ENCODE results near the gene OR9G4. TPM values are rescaled to one million over a fixed set of nuclear protein-coding genes. Genes with fewer than 3 reads are reported as not detected.
A peak's percentile ranks its signal among the peaks of the same experiment; 100 is the strongest.

The OR9G4 gene
- total RNA-seq (2014; rRNA removed; shearing (Covaris generic)): not detected in 2 replicates

GRCh38 chr11:56748597-56748996 is at the start of gene OR9G4:
OR9G4 (minus strand) TSS chr11:56748697; CDS start chr11:56743766, 4,931 bp downstream.
- Histone ChIP-seq H3K4me3 (ENCODE audit: insufficient read depth, low read depth, low read length) (no peak within 1 kb of the TSS), H3K27me3 (ENCODE audit: control insufficient read depth, insufficient read depth, low read length) (no peaks in the 10 kb centered on the region), H3K36me3 (replicated peaks; ENCODE audit: control insufficient read depth, insufficient read depth, low read length) (no peaks in the 10 kb centered on the region)
- no peak for DNase-seq

DNA sequence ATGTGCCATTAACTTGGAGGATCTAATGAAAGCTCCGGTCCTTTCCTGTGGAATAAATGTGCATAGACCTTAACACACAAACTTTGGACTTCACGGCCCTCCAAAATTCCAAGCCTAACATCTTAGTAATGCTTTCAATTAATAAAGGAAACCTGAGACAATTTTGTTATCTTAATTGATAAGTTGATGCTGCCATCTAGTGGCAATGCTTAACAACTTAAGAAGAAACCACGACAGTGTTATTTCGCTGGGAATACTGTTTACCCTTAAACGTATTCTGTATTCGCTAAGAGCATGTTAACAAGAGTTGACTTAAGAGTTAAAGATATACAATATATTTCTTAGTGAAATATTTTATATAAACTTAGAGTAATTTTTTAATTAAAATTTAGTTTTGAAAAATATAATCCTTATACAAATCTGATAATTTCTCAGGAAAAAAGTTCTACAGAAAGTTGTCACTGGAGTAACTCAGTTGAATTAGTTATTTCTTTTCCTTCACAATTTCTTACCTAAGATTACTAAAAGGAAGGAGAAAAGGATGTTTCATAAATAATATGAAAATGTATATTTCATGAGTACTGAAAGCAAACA is 35.0 kb upstream of the OR9G4 start:
- Histone ChIP-seq H3K27me3 (ENCODE audit: control insufficient read depth, insufficient read depth, low read length) (no peaks in the 10 kb centered on the region), H3K36me3 (replicated peaks; ENCODE audit: control insufficient read depth, insufficient read depth, low read length) (no peaks in the 10 kb centered on the region), H3K4me3 (ENCODE audit: insufficient read depth, low read depth, low read length) (no peak overlapping the region)
- peak; percentile 2 for DNase-seq

DNA sequence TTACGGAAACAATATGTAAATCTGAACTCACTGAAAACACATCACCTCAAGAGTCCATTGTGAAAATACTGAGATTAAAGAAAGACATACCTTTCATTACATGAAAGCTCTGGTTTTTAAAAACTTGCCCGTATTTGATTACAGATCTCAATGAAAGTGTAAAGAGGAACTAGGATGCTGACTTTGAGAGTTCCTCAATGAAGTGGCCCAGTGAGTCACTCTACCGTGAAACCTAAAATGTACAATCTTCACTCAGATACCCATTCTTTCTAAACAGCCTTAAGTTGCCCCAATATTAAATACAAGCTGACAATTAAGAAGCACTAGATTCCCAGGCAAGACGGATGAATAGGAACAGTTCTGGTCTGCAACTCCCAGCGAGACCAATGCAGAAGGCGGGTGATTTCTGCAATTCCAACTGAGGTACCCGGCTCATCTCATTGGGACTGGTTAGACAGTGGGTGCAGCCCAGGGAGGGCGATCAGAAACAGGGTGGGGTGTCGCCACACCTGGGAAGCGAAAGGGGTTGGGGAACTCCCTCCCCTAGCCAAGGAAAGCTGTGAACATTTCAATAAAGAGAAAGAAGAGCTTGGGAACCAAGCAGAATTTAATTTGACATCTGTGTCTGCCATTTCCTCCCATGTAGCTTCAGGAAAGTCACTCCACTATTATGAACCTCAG is 33.8 kb upstream of the OR9G4 start:
- DNase-seq: no peak
- no peak overlapping the region for H3K4me3 ChIP-seq (ENCODE audit: insufficient read depth, low read depth, low read length)
- no peaks in the 10 kb centered on the region for H3K36me3 ChIP-seq (replicated peaks; ENCODE audit: control insufficient read depth, insufficient read depth, low read length)
- H3K27me3 ChIP-seq (ENCODE audit: control insufficient read depth, insufficient read depth, low read length): no peaks in the 10 kb centered on the region

DNA sequence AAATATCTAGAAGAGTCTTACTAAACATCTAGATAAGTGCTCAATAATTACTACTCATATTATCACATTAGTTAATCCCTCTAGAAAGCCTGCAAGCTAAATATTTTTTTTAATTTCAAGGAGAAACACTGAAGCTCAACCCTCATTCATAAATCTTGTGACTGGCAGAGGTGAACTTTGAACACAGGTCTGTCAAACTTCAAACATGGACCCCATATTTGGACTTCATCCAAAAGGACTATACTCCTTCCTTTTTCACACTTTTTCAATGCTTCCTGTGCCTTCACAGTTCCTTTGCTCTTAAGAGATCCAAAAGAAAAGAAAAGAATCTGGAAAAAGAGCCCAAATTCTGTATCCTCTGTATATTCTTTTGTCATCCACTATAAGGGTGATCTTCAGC is 28.3 kb upstream of the OR9G4 start:
- Histone ChIP-seq H3K4me3 (ENCODE audit: insufficient read depth, low read depth, low read length) (no peak overlapping the region), H3K27me3 (ENCODE audit: control insufficient read depth, insufficient read depth, low read length) (no peaks in the 10 kb centered on the region), H3K36me3 (replicated peaks; ENCODE audit: control insufficient read depth, insufficient read depth, low read length) (no peaks in the 10 kb centered on the region)
- DNase-seq: no peak

- no peaks in the 10 kb centered on the region for H3K27me3 ChIP-seq (ENCODE audit: control insufficient read depth, insufficient read depth, low read length)
- DNase-seq: no peak
- H3K36me3 ChIP-seq (replicated peaks; ENCODE audit: control insufficient read depth, insufficient read depth, low read length): no peaks in the 10 kb centered on the region
- H3K4me3 ChIP-seq (ENCODE audit: insufficient read depth, low read depth, low read length): no peak overlapping the region
These were observed 16.5 kb upstream of the OR9G4 start for GRCh38 chr11:56764976-56765375.

GRCh38 chr11:56751480-56751879 is 3.0 kb upstream of the OR9G4 start:
- DNase-seq: no peak
- Histone ChIP-seq H3K36me3 (replicated peaks; ENCODE audit: control insufficient read depth, insufficient read depth, low read length) (no peaks in the 10 kb centered on the region), H3K4me3 (ENCODE audit: insufficient read depth, low read depth, low read length) (no peak overlapping the region), H3K27me3 (ENCODE audit: control insufficient read depth, insufficient read depth, low read length) (no peaks in the 10 kb centered on the region)

DNA sequence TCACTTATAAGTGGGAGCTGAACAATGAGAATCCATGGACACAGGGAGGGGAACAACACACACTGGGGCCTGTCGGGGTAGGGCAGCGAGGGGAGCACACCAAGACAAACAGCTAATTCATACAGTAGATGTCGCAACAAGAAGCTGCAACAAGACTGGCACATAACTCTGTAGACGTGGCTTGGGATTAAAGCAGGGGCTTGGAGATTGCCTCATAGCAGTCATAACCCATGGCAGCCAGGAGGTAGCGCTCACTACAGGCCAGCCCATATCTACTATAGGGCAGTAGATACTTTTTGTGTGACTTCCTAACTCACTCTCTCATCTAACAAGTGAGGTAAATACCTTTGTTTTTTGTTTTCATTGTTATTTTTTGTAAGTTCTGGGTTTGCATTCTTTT is 1.7 kb upstream of the OR9G4 start:
- no peaks in the 10 kb centered on the region for H3K27me3 ChIP-seq (ENCODE audit: control insufficient read depth, insufficient read depth, low read length)
- H3K36me3 ChIP-seq (replicated peaks; ENCODE audit: control insufficient read depth, insufficient read depth, low read length): no peaks in the 10 kb centered on the region
- DNase-seq: peak; percentile 10
- no peak overlapping the region for H3K4me3 ChIP-seq (ENCODE audit: insufficient read depth, low read depth, low read length)

DNA sequence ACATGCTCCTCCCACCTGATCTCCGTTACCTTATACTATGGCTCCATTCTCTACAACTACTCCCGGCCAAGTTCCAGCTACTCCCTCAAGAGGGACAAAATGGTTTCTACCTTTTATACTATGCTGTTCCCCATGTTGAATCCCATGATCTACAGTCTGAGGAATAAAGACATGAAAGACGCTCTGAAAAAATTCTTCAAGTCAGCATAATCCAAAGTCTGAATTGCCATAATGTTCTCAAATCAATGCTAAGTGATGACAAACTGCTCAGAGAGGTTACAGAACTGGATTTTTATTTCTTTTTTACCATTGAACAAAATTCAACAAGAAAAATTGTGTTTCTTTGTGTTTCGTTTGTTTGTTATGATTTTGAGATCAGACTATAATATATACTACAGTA is 7.6 kb downstream of the OR9G4 start:
- H3K4me3 ChIP-seq (ENCODE audit: insufficient read depth, low read depth, low read length): no peak overlapping the region
- no peaks in the 10 kb centered on the region for H3K27me3 ChIP-seq (ENCODE audit: control insufficient read depth, insufficient read depth, low read length)
- no peak for DNase-seq
- H3K36me3 ChIP-seq (replicated peaks; ENCODE audit: control insufficient read depth, insufficient read depth, low read length): no peaks in the 10 kb centered on the region

- Histone ChIP-seq H3K4me3 (ENCODE audit: insufficient read depth, low read depth, low read length) (no peak overlapping the region), H3K27me3 (ENCODE audit: control insufficient read depth, insufficient read depth, low read length) (no peaks in the 10 kb centered on the region), H3K36me3 (replicated peaks; ENCODE audit: control insufficient read depth, insufficient read depth, low read length) (no peaks in the 10 kb centered on the region)
- DNase-seq: no peak
These were observed 8.4 kb downstream of the OR9G4 start for GRCh38 chr11:56740107-56740506.

DNA sequence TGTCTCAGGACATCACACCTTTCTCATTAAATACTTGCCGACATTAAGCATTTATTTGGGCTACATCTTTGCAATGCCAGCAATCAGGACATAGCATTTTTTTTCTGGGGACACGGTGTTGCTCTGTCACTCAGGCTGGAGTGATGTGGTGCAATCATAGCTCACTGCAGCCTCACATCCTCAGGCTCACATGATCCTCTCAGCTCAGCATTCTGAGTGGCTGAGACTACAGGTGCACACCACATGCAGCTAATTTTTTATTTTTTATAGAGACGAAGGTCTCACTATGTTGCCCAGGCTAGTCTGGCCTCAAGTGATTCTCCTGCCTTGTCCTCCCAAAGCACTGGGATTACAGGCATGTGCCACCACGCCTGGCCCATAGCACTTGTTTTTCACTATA is 28.0 kb downstream of the OR9G4 start:
- no peak for DNase-seq
- Histone ChIP-seq H3K27me3 (ENCODE audit: control insufficient read depth, insufficient read depth, low read length) (no peaks in the 10 kb centered on the region), H3K4me3 (ENCODE audit: insufficient read depth, low read depth, low read length) (no peak overlapping the region), H3K36me3 (replicated peaks; ENCODE audit: control insufficient read depth, insufficient read depth, low read length) (no peaks in the 10 kb centered on the region)

DNA sequence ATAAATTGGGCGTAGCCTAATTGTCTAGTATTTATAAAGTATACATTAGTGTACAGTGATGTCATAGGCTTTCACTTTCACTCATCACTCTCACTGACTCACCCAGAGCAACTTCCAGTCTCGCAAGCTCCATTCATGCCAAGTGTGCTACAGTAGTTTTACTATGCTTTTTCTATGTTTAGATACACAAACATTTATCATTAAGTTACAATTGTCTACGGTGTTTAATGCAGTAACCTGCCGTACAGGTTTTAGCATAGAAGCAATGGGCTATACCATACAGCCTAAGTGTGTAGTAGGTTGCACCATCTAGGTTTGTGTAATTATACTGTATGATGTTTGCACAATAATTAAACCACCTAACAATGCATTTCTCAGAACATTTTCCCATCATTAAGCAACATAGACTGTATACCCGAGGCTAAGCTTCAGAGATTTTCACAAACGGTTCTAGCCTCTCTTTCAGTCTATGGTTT is 32.1 kb downstream of the OR9G4 start:
- Histone ChIP-seq H3K36me3 (replicated peaks; ENCODE audit: control insufficient read depth, insufficient read depth, low read length) (no peaks in the 10 kb centered on the region), H3K4me3 (ENCODE audit: insufficient read depth, low read depth, low read length) (no peak overlapping the region), H3K27me3 (ENCODE audit: control insufficient read depth, insufficient read depth, low read length) (no peaks in the 10 kb centered on the region)
- no peak for DNase-seq

DNA sequence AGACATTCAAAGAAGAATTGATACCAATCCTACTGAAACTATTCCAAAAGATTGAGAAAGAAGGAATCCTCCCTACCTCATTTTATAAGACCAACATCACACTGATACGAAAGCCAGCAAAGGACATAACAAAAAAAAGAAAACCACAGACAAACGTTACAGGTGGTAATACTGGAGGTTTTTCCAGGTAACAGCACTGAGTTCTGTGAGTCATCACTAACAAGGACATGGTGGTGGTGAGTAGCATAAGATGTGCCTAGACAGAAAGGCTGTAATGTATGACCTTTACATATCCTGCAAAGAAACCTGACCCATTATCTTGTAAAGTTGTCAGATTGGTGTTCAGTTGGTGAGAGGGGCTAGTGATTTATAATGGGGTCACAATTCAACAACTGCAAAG is 34.3 kb downstream of the OR9G4 start:
- Histone ChIP-seq H3K36me3 (replicated peaks; ENCODE audit: control insufficient read depth, insufficient read depth, low read length) (no peaks in the 10 kb centered on the region), H3K27me3 (ENCODE audit: control insufficient read depth, insufficient read depth, low read length) (no peaks in the 10 kb centered on the region), H3K4me3 (ENCODE audit: insufficient read depth, low read depth, low read length) (no peak overlapping the region)
- DNase-seq: no peak

DNA sequence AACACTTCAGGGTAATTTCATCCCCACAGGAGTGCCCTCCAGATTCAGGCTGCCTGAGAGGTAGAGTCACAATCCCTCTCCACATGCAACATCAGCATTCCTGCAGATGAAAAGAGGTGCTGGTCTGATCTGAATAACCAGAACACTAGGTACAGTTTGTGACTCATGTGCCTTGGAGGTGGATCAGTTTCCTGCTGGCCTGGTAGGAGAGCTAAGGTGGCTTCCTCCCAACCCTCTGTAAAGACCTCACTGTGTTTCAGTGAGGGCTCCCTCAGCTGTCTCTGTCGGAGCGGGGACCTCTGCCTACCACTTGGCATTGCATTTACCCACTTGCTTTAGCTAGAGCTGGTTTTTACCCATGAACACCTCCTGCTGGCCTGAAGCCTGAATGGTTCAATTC is 42.0 kb downstream of the OR9G4 start:
- H3K4me3 ChIP-seq (ENCODE audit: insufficient read depth, low read depth, low read length): no peak overlapping the region
- H3K27me3 ChIP-seq (ENCODE audit: control insufficient read depth, insufficient read depth, low read length): no peaks in the 10 kb centered on the region
- DNase-seq: no peak
- no peaks in the 10 kb centered on the region for H3K36me3 ChIP-seq (replicated peaks; ENCODE audit: control insufficient read depth, insufficient read depth, low read length)

GRCh38 chr11:56705784-56706396 is 42.6 kb downstream of the OR9G4 start:
- Histone ChIP-seq H3K27me3 (ENCODE audit: control insufficient read depth, insufficient read depth, low read length) (no peaks in the 10 kb centered on the region), H3K36me3 (replicated peaks; ENCODE audit: control insufficient read depth, insufficient read depth, low read length) (no peaks in the 10 kb centered on the region), H3K4me3 (ENCODE audit: insufficient read depth, low read depth, low read length) (no peak overlapping the region)
- no peak for DNase-seq

- Histone ChIP-seq H3K27me3 (ENCODE audit: control insufficient read depth, insufficient read depth, low read length) (no peaks in the 10 kb centered on the region), H3K36me3 (replicated peaks; ENCODE audit: control insufficient read depth, insufficient read depth, low read length) (no peaks in the 10 kb centered on the region), H3K4me3 (ENCODE audit: insufficient read depth, low read depth, low read length) (no peak overlapping the region)
- DNase-seq: no peak
These were observed 47.5 kb downstream of the OR9G4 start for GRCh38 chr11:56700914-56701485.
